GM21367 (cell line): ENCODE measurements around the gene SH3BP2.

Experiments used
- ATAC-seq: cut with Tn5 transposase; IDR thresholded peaks from one replicate; pipeline ENCODE4 v1.9.1; 2021; ENCODE audit not compliant: unreplicated experiment

The SH3BP2 gene, protein sequence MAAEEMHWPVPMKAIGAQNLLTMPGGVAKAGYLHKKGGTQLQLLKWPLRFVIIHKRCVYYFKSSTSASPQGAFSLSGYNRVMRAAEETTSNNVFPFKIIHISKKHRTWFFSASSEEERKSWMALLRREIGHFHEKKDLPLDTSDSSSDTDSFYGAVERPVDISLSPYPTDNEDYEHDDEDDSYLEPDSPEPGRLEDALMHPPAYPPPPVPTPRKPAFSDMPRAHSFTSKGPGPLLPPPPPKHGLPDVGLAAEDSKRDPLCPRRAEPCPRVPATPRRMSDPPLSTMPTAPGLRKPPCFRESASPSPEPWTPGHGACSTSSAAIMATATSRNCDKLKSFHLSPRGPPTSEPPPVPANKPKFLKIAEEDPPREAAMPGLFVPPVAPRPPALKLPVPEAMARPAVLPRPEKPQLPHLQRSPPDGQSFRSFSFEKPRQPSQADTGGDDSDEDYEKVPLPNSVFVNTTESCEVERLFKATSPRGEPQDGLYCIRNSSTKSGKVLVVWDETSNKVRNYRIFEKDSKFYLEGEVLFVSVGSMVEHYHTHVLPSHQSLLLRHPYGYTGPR

DNA sequence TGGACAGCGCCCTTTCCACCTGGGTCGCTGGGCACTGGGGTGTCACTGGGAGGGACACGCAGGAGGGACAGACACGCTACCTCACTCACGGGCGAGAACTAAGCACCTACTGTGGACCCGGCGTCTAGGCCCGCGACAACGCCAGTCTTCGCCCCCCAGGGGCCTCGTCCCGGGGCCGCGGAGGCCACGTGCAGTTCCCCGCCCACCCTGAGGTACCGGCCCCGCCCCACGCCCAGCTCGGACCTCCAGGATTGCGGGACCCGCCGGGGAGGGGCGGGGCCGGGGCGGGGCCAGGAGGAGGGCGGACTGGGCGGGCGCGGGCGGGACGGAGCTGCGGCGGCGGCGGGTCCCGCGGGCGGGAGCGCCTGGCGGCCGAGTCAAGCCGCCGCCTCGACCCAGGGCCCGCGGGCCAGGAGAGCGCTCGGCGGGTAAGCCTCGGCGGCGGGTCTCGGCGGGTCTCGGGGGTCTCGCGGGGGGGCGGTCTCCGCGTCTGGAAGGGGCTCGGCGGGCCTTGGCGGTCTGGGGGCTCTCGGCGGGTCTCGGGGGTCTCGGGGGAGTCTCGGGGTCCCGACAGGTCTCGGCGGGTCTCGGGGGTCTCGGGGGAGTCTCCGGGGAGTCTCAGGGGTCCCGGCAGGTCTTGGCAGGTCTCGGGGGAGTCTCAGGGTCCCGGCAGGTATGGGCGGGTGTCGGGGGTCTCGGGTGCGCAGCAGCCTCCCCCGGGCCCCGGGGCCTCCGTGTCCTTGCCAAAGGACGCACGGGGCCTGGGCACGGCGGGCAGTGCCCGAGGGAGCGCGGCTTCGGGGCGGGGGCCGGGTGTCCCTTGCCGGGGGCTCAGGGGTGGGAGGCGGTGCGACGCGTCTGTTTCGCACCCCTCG lies at the start of gene SH3BP2:
Gene SH3BP2 (plus strand): TSS at position 375 of the 875 bp plus-strand sequence. CDS start 27,533 bp downstream, outside the sequence.
- no peak for ATAC-seq

DNA sequence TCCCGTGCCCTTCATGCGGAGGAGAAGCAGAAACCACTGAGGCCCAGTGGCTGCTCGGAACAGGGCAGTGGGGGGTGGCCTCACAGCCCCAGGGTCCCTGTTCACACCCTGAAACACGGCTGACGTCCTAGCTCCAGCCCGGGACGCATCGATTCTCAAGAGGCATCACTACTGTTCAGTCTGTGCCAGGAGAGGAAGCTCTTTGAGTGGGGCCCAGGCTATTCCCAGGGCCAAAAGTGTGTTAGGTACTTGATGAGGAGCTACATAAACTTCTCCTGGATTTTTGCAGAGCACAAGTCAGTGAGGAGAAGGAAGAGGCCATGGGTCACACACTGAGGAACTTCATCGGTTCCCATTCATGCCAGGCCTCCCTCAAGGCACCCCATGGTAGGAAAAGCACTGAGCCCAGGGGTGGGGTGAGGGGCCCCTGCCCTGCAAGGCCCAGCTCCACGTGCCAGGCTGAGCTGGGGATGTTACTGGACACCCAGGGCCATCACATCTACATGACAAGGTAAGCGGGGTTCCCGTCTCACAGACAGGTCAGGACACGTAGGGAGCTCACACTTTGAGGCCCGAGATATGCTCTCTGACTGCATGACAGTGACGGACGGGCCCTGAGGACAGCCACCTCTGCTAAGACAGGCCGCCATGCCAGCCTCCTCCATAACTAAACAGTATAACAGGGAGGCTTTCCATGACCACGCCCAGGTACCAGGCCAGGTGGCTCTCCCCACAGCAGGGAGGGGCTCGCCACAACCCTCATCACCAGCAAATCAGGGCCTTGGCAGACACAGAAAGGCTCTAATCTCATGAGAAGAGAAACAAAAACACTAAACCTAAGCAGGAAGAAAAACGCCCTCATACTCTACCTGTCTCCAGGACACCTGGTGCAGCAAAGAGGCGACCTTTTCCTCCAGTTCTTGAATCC lies 49.1 kb upstream of the SH3BP2 start:
- ATAC-seq: no peak

DNA sequence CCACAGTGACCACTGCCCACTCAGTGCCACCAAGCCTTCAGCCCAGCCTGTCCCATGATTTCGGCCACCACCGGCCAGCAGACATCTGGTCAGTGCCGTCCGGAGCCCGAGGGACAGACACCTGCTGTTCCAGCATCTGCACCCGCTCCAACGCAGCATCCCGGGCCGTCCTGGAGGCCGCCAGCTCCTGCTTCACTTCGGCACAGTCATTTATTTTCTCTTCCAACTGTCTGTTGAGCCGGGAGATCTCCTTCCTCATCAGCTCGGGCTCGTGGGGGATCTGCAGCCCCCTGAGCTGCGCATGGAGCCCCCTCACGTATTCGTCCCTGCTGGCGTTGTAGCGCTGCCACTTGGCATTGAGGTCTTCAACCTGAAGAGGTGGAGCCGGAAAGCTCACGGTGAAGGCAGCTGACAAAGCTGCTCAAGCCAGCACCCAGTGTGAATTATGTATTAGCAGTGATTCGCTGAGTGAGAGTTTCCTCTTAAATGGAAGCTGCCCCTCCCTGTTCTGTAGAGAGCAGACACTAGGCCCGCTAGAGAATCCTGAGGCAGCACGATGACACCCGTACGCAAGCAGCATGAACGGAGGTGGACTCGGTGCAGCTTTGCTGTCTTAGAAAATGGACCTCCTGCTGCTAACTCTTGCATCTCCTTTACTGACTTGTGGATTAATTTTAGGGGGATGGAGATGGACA lies 48.2 kb upstream of the SH3BP2 start:
- no peak for ATAC-seq

DNA sequence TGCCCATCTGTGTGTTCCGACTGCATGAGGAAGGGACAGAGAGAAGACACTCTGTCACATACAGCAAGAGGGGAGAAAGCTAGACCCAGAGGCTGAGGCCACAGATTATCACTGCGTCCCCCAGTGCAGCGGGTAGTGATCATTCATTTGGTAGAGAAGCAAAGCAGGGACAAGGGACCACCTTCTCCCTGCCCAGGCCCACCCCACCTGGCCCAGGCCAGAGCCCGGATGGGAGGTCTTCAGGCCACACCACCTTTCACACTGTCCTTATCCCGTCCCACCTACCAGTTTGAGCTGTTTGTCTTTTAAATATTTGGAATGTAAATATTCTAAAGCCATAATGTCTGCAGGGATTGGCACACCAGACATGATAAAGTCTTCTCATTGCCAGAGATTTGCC lies 47.4 kb upstream of the SH3BP2 start:
- no peak for ATAC-seq

DNA sequence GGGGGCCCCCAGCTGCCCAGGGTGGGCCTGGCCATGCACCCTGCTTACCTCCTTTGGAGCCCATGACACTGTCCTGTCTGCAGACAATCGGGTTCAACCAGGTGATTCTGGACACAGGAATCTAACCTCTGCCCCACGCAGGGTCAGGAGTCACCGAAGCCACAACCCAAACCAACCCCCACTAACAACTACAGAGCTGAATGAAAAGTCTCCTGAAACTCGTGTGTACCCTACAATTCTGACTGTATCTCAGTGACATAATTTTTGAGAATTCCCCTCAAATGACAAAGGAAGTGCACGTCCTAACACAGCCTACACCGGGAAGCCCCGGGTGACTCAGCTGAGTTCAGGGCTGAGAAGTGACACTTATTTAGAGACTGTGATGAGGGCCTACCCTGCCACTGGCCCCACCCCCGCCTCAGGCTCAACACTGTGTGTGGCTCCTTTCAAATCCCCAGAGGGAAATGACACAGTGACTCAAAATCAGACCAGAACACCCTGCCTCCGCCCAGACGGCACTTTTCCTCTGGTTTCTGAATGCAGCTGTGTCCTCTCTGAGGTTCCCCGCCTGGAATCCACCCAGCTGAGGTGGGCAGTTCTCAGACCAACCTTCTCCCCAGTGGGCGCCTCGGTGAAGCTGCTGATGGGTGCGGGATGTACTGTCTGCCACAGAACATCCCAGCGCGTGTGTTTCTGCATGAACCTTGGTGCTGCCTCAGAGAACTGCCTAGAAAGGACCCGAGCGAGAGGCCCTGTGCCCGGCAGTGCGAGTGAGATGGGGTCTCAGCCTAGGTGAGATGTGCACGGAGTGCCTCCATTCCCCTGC lies 46.7 kb upstream of the SH3BP2 start:
- ATAC-seq: peak; percentile 85

DNA sequence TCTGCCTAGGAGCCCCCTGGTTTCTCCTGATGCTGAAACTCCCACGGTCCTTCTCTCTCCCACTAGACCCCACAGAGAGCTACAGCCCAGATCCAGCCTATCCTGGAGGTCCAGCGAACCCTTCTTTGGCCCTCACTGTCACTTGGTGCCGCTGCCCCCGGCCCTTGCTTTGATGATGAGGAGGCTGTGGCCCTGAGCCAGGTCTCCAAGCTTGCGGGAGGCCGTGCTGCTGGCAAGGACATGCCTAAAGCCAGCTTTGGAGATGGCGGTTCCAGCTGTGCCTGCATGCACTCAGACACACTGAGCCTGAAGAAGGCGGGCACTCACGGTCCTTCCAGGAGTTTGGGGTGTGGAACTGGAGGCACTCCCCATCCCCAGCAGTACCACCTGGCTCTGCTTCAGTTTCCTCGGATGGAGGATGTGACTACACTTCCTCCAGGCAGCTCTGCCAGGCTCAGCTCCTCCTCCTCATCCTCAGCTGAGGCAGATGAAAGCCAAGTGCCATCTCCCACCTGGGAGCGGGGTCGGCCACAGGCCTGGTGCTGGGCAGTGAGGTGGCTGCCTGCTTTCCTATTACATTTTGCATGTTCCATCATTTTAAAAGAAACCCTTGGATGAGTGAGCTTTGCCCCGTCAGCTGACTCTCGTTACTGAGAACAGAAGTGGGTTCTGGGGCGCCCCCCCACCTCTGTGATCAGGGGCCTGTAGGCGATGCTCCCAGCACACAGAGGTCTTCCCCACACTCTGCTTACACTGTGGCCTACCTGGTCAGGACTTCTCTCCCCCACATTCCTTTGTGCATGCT lies 45.8 kb upstream of the SH3BP2 start:
- ATAC-seq: no peak

DNA sequence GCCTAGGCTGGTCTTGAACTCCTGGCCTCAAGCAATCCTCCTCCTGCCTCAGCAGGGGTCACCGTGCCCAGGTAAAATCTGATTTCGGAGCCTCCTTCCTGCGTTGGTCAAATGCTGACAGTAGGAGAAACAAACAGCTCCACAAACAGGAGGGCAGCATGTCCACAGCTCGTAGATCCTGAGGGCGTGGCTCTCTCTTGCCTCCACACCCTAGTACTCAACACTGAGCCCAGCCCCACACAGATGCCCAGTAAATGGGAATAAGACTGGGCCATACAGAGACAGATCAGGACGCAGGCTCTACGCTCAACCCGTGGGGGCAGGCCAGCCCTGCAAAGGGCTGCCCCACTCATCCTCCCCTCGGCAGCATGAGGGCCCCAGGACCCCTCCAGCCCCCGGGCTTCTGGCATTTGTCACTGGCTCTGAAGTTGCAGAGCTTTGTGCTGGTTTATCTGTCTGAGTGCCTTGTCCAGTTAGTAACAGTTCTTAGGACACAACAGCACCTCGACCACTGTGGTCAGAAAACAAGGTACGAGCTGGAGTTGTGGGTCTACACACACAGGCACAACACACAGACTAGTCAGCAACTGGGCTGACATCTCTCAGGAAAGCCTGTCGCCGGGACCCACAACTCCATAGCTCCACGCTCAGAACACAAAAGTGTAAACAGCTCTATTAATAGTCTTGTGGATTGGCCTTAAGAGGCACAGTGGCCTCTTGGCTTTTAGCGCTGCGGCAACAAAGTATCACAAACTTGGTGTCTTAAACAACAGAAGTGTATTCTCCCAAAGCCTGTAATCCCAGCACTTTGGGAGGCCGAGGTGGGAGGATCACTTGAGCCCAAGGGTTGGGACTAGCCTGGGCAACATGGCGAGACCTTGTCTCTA lies 41.9 kb upstream of the SH3BP2 start:
- no peak for ATAC-seq

DNA sequence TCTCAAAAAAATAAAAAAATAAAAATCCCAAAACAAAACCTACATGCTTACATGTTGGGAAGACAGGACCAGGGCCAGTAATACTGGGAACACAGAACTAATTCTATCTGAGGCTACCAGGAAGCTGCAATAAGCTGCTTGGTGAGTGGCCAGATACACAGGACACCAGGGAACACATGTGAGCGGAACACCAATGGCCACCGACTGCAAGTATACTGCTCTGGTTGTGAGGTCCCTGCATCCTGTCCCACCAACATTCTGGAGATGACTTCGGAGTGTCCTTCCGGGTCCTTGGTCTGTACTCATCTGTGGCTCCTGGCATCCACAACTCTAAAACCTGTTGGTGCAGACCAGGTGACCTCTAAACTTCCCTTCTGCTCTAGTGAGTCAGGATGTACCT lies 39.4 kb upstream of the SH3BP2 start:
- no peak for ATAC-seq

DNA sequence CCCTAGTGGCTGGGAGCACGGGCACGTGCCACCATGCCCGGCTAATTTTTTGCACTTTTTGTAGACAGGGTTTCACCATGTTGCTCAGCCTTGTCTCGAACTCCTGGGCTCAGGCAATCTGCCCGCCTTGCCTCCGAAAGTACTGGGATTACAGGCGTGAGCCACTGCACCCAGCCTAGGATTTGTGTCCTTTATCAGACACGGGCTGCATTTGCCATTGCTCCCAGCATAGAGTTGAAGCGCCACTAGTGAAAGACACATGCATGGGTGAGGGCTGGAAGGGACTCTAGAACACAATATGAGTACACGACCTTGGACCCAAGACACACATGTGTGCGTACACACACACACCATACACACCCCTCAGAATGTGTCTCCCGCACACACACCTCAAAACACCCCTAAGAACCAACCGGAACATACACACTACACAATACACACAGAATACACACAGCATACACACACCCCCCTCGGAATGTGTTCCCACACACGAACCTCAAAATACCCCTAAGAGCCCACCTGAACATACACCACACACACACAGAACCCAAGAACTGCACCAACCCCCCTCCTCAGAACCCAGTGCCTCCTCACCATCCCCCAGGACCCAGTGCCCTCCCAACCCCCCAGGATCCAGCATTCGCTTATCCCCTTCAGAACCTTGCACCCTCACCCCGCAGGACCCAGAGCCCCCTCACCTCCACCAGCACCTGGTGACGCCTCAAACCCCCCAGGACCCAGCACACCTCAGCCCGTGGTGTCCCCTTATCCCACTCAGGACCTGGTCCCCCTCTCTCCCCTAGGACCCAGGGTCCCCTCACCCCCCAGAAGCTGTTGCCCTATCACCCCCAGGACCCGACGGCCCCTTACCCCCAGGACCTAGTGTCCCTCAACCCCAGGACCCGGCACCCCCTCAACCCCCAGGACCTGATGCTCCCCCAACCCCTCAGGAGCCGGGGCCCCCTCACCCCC lies 37.8 kb upstream of the SH3BP2 start:
- ATAC-seq: no peak

DNA sequence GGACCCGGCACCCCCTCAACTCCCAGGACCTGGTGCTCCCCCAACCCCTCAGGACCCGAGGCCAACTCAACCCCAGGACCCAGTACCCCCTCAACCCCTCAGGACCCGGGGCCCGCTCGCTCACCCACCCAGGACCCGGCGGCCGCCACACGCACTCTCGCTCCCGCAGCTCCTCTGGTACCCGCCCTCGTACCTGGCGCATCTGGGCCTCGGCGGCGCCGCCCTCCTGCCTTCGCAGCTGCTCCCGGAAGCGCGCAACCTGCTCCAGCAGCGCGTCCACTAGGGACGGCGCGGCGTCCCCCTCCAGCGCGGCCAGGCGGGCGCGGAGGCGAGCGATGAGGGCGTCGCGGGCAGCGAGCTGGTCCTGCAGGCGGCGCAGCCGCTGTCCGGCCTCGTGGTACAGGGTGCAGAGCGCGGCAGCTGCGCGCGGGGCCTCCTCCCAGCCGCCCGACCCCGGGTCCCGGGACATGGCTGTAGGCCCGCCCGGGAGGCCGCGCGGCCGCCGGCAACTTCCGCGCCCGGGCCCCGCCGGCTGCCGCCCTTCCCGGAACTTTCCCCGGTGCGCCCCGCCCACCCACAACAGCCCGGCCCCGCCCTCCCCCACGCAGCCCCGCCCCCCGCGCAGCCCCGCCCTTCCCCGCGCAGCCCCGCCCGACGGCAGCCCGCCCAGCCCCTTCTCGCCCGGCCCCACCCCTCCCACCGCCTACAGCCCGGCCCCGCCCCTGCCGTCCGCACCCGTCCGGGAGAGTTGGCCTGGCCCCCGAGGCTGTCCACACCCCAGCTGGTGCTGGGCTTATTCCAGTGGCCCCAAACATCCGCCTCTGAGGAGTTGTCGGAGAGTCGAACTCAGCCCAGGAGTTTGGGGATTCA lies 36.8 kb upstream of the SH3BP2 start, which contains the start of gene TNIP2:
Gene TNIP2 (minus strand): TSS at position 516 of the 870 bp plus-strand sequence. CDS start 47 bp downstream, at position 469.
- peak; percentile 47 for ATAC-seq

DNA sequence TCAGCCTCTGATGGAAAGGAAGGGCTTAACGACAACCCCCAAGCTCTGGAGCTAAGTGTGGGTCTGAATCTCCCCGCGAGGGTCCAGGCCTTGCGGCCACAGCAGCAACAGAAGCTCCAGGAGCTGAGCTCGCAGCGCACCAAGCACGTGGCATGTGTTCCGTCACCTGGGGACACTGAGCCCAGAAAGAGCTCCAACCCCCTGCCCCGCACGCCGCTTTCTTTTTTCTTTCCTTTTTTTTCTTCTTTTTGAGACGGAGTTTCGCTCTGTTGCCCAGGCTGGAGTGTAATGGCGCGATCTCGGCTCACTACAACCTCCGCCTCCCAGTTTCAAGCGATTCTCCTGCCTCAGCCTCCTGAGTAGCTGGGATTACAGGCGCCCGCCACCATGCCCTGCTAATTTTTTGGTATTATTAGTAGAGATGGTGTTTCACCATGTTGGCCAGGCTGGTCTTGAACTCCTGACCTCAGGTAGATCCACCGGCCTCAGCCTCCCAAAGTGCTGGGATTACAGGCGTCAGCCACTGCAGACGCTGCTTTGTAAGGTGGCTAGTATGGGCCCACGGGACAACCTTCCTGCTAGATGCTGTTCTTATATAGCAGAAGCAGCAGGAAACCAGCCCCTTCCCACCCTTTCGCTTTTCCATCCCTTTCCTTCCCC lies 36.1 kb upstream of the SH3BP2 start:
- ATAC-seq: no peak

DNA sequence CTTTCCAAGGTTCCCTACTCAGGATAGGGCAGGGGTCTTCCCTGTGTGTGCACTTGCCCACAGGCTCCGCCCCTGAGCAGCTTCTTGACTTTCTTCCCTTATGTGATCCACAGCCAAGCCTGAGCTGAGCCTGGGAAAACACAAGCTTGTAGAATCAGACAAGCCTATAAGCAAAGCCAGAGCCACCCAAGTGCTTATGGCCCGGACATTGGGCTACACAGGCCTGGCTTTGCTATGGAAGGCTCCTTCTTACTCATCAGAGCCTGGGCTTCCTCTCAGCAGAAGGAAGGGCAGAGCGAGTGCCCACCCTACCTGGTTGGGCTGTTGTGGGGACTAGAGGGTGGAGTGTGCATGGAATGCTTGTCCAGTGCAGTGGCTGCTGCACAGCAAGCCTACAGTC lies 35.5 kb upstream of the SH3BP2 start:
- ATAC-seq: no peak

DNA sequence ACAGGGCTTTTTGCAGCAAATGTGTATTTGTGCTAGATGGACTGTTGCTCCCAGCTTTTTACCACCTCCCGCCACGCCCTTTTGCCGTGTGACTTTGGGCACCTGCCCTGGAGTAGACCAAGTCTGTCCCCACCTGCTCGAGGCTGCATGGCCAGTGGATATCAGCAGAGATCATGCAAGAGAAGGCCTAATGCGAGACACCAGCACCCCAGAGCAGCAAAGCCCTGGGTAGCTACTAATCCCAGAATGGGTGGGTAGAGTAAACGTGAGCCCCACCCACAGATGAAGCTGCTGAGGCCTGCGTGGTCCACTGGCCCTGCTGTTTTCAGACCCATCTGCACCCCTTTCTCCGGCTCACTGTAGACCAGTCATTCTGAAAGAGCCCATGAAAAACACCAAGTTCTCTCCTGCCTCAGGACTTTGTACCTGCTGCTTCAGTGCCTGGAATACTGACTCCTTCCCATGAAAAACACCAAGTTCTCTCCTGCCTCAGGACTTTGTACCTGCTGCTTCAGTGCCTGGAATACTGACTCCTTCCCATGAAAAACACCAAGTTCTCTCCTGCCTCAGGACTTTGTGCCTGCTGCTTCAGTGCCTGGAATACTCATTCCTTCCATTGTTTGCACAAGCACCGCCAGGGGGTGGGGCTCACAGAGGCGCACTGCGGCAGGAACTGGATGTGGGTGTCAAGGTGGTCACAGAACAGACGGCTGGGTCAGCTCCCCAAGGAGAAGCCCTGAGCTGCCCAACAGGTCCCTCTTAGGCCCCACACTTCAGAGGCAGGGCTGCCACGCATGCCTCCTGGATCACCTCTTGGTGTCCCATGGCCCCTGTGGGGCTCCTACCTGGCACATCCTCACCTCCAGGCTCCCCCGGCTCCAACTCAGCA lies 31.6 kb upstream of the SH3BP2 start:
- no peak for ATAC-seq

DNA sequence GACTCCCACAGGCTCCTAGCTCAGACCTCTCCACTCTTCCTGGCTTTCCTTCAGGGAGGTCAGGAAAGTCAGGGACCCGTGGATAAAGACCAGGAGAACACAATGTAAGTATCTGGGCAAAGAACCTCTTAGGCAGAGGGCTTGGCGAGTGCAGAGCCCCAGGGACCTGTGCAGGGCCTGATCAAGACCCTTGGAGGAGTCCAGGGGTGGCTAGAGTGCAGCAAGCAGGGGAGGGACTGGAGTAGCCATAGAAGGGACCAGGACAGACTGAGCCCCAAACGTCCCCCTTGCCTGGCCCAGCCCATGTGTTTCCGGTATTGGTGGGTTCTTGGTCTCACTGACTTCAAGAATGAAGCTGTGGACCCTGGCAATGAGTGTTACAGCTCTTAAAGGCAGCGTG lies 30.8 kb upstream of the SH3BP2 start:
- no peak for ATAC-seq
